ENCODE results near the gene COL18A1.

- no peak for TF ChIP-seq CTCF (conservative IDR thresholded peaks at IDR 0.05)
- no peak for TF ChIP-seq ZFX (IDR thresholded peaks at IDR 0.05)
These were observed 152.0 kb downstream of the COL18A1 start for GRCh38 chr21:45556645-45557615.
